HEK293 (cell line): ENCODE results near the gene FDX2.
A peak's percentile ranks its signal among the peaks of the same experiment; 100 is the strongest.

Experiments
- GLIS1 ChIP-seq: fragments of 450-650 bp; formaldehyde crosslinking; IDR thresholded peaks from 2 replicates; pipeline ENCODE4 v1.5.1; 2016; ENCODE audit warnings: missing biosample characterization, missing genetic modification characterization
- KLF16 ChIP-seq: fragments of 450-650 bp; formaldehyde crosslinking; IDR thresholded peaks from 2 replicates; pipeline ENCODE4 v1.5.1; 2017; ENCODE audit warnings: missing biosample characterization, missing genetic modification characterization
- KLF8 ChIP-seq: fragments of 450-650 bp; formaldehyde crosslinking; IDR thresholded peaks from 2 replicates; pipeline ENCODE4 v1.5.1; 2016; ENCODE audit warnings: missing biosample characterization, missing genetic modification characterization
- OVOL3 ChIP-seq: fragments of 450-650 bp; formaldehyde crosslinking; IDR thresholded peaks from 2 replicates; pipeline ENCODE4 v1.5.1; 2016; ENCODE audit warnings: missing biosample characterization, missing genetic modification characterization
- PATZ1 ChIP-seq: fragments of 450-650 bp; formaldehyde crosslinking; IDR thresholded peaks from 2 replicates; pipeline ENCODE4 v1.5.1; 2016; ENCODE audit warnings: missing biosample characterization, missing genetic modification characterization
- SCRT2 ChIP-seq: fragments of 450-650 bp; formaldehyde crosslinking; IDR thresholded peaks from 2 replicates; pipeline ENCODE4 v1.5.1; 2016; ENCODE audit warnings: missing biosample characterization, missing genetic modification characterization
- SP2 ChIP-seq: fragments of 450-650 bp; formaldehyde crosslinking; IDR thresholded peaks from 2 replicates; pipeline ENCODE4 v1.5.1; 2016; ENCODE audit warnings: missing biosample characterization, missing genetic modification characterization
- ZBTB48 ChIP-seq: fragments of 450-650 bp; formaldehyde crosslinking; IDR thresholded peaks from 2 replicates; pipeline ENCODE4 v1.5.1; 2016; ENCODE audit warnings: missing biosample characterization, missing genetic modification characterization
- ZFHX2 ChIP-seq: fragments of 450-650 bp; formaldehyde crosslinking; conservative IDR thresholded peaks from 2 replicates; pipeline ENCODE4 v1.5.1; 2016; ENCODE audit warnings: missing biosample characterization, missing genetic modification characterization
- ZFP41 ChIP-seq: fragments of 450-650 bp; formaldehyde crosslinking; IDR thresholded peaks from 2 replicates; pipeline ENCODE4 v1.5.1; 2016; ENCODE audit warnings: missing biosample characterization, missing genetic modification characterization, borderline replicate concordance
- ZNF335 ChIP-seq: fragments of 450-650 bp; formaldehyde crosslinking; conservative IDR thresholded peaks from 2 replicates; pipeline ENCODE4 v1.5.1; 2016; ENCODE audit warnings: missing biosample characterization, missing genetic modification characterization
- ZNF473 ChIP-seq: fragments of 450-650 bp; formaldehyde crosslinking; IDR thresholded peaks from 2 replicates; pipeline ENCODE4 v1.5.1; 2017; ENCODE audit warnings: missing biosample characterization, missing genetic modification characterization
- ZNF629 ChIP-seq: fragments of 450-650 bp; formaldehyde crosslinking; IDR thresholded peaks from 2 replicates; pipeline ENCODE4 v1.5.1; 2017; ENCODE audit warnings: missing biosample characterization, missing genetic modification characterization
- ZNF776 ChIP-seq: fragments of 450-650 bp; formaldehyde crosslinking; IDR thresholded peaks from 2 replicates; pipeline ENCODE4 v1.5.0; 2017; ENCODE audit warnings: missing biosample characterization, missing genetic modification characterization, borderline replicate concordance
- ZNF777 ChIP-seq: fragments of 450-650 bp; formaldehyde crosslinking; IDR thresholded peaks from 2 replicates; pipeline ENCODE4 v1.5.1; 2017; ENCODE audit warnings: missing biosample characterization, missing genetic modification characterization, borderline replicate concordance
- ZSCAN30 ChIP-seq: fragments of 450-650 bp; IDR thresholded peaks from 2 replicates; pipeline ENCODE4 v1.5.1; 2018; ENCODE audit warnings: missing biosample characterization, mild to moderate bottlenecking, missing genetic modification characterization, moderate library complexity
- TF ChIP-seq, protein P1 (sequence below): fragments of 450-650 bp; formaldehyde crosslinking; optimal IDR thresholded peaks from 2 replicates; pipeline ENCODE3; 2016; ENCODE audit warnings: missing biosample characterization, mild to moderate bottlenecking, missing genetic modification characterization
- TF ChIP-seq, protein P2 (sequence below): fragments of 450-650 bp; formaldehyde crosslinking; IDR thresholded peaks from 2 replicates; pipeline ENCODE4 v1.5.1; 2016; ENCODE audit warnings: missing biosample characterization, missing genetic modification characterization
- TF ChIP-seq, protein P3 (sequence below): fragments of 450-650 bp; formaldehyde crosslinking; IDR thresholded peaks from 2 replicates; pipeline ENCODE4 v1.5.1; 2017; ENCODE audit warnings: missing biosample characterization, missing genetic modification characterization

The FDX2 gene

GRCh38 chr19:10334588-10335351, 19.0 kb upstream of the FDX2 start (continued):
- TF ChIP-seq, protein P1, sequence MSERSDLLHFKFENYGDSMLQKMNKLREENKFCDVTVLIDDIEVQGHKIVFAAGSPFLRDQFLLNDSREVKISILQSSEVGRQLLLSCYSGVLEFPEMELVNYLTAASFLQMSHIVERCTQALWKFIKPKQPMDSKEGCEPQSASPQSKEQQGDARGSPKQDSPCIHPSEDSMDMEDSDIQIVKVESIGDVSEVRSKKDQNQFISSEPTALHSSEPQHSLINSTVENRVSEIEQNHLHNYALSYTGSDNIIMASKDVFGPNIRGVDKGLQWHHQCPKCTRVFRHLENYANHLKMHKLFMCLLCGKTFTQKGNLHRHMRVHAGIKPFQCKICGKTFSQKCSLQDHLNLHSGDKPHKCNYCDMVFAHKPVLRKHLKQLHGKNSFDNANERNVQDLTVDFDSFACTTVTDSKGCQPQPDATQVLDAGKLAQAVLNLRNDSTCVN (tag by site-specific recombination): peak; percentile 62
- TF ChIP-seq ZNF473 (tag by site-specific recombination): no peak
- peak; percentile 89 for TF ChIP-seq ZFHX2 (tag by site-specific recombination)
- peak; percentile 92 for TF ChIP-seq KLF16
- TF ChIP-seq ZSCAN30 (tag by site-specific recombination): no peak
- no peak for TF ChIP-seq ZNF776 (tag by site-specific recombination)
- no peak for TF ChIP-seq SCRT2
- peak; percentile 97 for TF ChIP-seq SP2
- peak; percentile 74 for TF ChIP-seq ZNF335 (tag by site-specific recombination)
- peak; percentile 68 for TF ChIP-seq GLIS1 (tag by site-specific recombination)
- TF ChIP-seq ZNF629 (tag by site-specific recombination): 0 out of 2 replicates have a peak, but pooled peaks have one; percentile 11
- TF ChIP-seq OVOL3 (tag by site-specific recombination): no peak
- peak; percentile 71 for TF ChIP-seq KLF8
- TF ChIP-seq ZNF777 (tag by site-specific recombination): peak; percentile 79; the same call in 1 of the 2 replicates
- TF ChIP-seq ZBTB48 (tag by site-specific recombination): 0 out of 2 replicates have a peak, but pooled peaks have one; percentile 26
- TF ChIP-seq, protein P2, sequence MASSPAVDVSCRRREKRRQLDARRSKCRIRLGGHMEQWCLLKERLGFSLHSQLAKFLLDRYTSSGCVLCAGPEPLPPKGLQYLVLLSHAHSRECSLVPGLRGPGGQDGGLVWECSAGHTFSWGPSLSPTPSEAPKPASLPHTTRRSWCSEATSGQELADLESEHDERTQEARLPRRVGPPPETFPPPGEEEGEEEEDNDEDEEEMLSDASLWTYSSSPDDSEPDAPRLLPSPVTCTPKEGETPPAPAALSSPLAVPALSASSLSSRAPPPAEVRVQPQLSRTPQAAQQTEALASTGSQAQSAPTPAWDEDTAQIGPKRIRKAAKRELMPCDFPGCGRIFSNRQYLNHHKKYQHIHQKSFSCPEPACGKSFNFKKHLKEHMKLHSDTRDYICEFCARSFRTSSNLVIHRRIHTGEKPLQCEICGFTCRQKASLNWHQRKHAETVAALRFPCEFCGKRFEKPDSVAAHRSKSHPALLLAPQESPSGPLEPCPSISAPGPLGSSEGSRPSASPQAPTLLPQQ (tag by site-specific recombination): peak; percentile 53; the same call in 1 of the 2 replicates
- TF ChIP-seq PATZ1 (tag by site-specific recombination): peak; percentile 90
- TF ChIP-seq ZFP41 (tag by site-specific recombination): no peak
- TF ChIP-seq, protein P3, sequence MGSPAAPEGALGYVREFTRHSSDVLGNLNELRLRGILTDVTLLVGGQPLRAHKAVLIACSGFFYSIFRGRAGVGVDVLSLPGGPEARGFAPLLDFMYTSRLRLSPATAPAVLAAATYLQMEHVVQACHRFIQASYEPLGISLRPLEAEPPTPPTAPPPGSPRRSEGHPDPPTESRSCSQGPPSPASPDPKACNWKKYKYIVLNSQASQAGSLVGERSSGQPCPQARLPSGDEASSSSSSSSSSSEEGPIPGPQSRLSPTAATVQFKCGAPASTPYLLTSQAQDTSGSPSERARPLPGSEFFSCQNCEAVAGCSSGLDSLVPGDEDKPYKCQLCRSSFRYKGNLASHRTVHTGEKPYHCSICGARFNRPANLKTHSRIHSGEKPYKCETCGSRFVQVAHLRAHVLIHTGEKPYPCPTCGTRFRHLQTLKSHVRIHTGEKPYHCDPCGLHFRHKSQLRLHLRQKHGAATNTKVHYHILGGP (tag by site-specific recombination): no peak
